Astrocyte (in vitro differentiated cells and primary cell): ENCODE measurements around the gene ZNF683. TPM values are rescaled to one million over a fixed set of nuclear protein-coding genes. Genes with fewer than 3 reads are reported as not detected.
"Not testable (repeated sequence)": the region's sequence is repeated elsewhere in the genome, so short reads cannot be mapped to it uniquely, and the experiment has no call there.

ENCODE experiments used
- DNase-seq: peaks from one replicate; pipeline ENCODE4 v3.0.0-alpha.2; 2010; ENCODE audit warnings: low read depth
- FAIRE-seq: peaks from 2 replicates; lab custom pipeline; 2011; peaks lifted over from hg19 to GRCh38; lab: Jason Lieb, UNC
- H2AFZ ChIP-seq: 2 replicates; pipeline ENCODE4 v1.6.0; 2012; ENCODE audit warnings: low read depth, low read length, inconsistent platforms
- H3K27ac ChIP-seq: 2 replicates; pipeline ENCODE4 v1.5.1; 2011; ENCODE audit warnings: low read depth, low read length, inconsistent platforms
- H3K27me3 ChIP-seq: 2 replicates; pipeline ENCODE4 v1.6.0; 2011; ENCODE audit warnings: low read length, inconsistent platforms; ENCODE audit not compliant: insufficient read depth
- H3K36me3 ChIP-seq: 2 replicates; pipeline ENCODE4 v1.5.1; 2011; ENCODE audit warnings: low read length, inconsistent platforms; ENCODE audit not compliant: insufficient read depth
- H3K4me1 ChIP-seq: 2 replicates; pipeline ENCODE4 v1.5.1; 2011; ENCODE audit warnings: low read length, inconsistent platforms; ENCODE audit not compliant: insufficient read depth
- H3K4me2 ChIP-seq: 2 replicates; pipeline ENCODE4 v1.6.0; 2012; ENCODE audit warnings: low read length, inconsistent platforms
- H3K4me3 ChIP-seq: 2 replicates; pipeline ENCODE4 v1.5.1; 2011; ENCODE audit warnings: low read depth, mild to moderate bottlenecking, low read length, inconsistent platforms; ENCODE audit not compliant: insufficient read depth
- H3K79me2 ChIP-seq: 2 replicates; pipeline ENCODE4 v1.6.0; 2012; ENCODE audit warnings: mild to moderate bottlenecking, low read length, inconsistent platforms; ENCODE audit not compliant: insufficient read depth
- H3K9ac ChIP-seq: 2 replicates; pipeline ENCODE4 v1.6.0; 2012; ENCODE audit warnings: mild to moderate bottlenecking, low read length, inconsistent platforms
- H3K9me3 ChIP-seq: 2 replicates; pipeline ENCODE4 v1.5.1; 2012; ENCODE audit warnings: low read depth, mild to moderate bottlenecking, low read length, inconsistent platforms; ENCODE audit not compliant: insufficient read depth
- H4K20me1 ChIP-seq: 2 replicates; pipeline ENCODE4 v1.6.0; 2012; ENCODE audit warnings: low read length, inconsistent platforms; ENCODE audit not compliant: insufficient read depth
- H3K27ac Mint-ChIP-seq: one replicate; pipeline ENCODE4 v1.8.0; 2021; ENCODE audit warnings: mild to moderate bottlenecking, mixed read lengths; ENCODE audit not compliant: unreplicated experiment
- H3K27me3 Mint-ChIP-seq: one replicate; pipeline ENCODE4 v1.8.0; 2021; ENCODE audit warnings: low read depth, mixed read lengths; ENCODE audit not compliant: unreplicated experiment
- H3K36me3 Mint-ChIP-seq: one replicate; pipeline ENCODE4 v1.8.0; 2021; ENCODE audit warnings: low read depth, mixed read lengths; ENCODE audit not compliant: unreplicated experiment
- H3K4me1 Mint-ChIP-seq: one replicate; pipeline ENCODE4 v1.8.0; 2021; ENCODE audit warnings: low read depth, mixed read lengths; ENCODE audit not compliant: unreplicated experiment
- H3K4me3 Mint-ChIP-seq: one replicate; pipeline ENCODE4 v1.8.0; 2021; ENCODE audit warnings: mild to moderate bottlenecking, moderate library complexity, mixed read lengths; ENCODE audit not compliant: unreplicated experiment
- H3K9me3 Mint-ChIP-seq: one replicate; pipeline ENCODE4 v1.8.0; 2021; ENCODE audit warnings: mild to moderate bottlenecking, mixed read lengths; ENCODE audit not compliant: unreplicated experiment
- EZH2 ChIP-seq: IDR thresholded peaks from 2 replicates; pipeline ENCODE4 v1.6.1; 2012; ENCODE audit warnings: mild to moderate bottlenecking, low read length, inconsistent platforms; ENCODE audit not compliant: insufficient read depth
- total RNA-seq: library from RNA; stranded (reverse); gene quantifications from 2 replicates; pipeline ENCODE4 v1.2.1, GENCODE V29; 2021
- TF ChIP-seq, protein P1 (sequence below): IDR thresholded peaks from 2 replicates; pipeline ENCODE4 v1.5.1; 2011; ENCODE audit warnings: low read depth, mild to moderate bottlenecking, inconsistent platforms, low read length, moderate library complexity; ENCODE audit not compliant: insufficient read depth

Gene ZNF683
- total RNA-seq, 1 donor from 2014 or later = not detected

GRCh38 chr1:26330276-26330675 is 42.3 kb downstream of the ZNF683 start:
- Histone ChIP-seq H3K4me2 (no peak overlapping the region), H2AFZ (no peak overlapping the region), H3K4me1 (peaks cover 5% of the 10 kb centered on the region), H3K27ac (no peak overlapping the region), H3K9me3 (no peaks in the 10 kb centered on the region), H3K4me3 (no peak overlapping the region), H3K27me3 (no peaks in the 10 kb centered on the region), H3K9ac (no peak overlapping the region), H4K20me1 (no peaks in the 10 kb centered on the region), H3K36me3 (no peaks in the 10 kb centered on the region), H3K79me2 (no peaks in the 10 kb centered on the region)
- Mint-ChIP-seq H3K36me3 (no peaks in the 10 kb centered on the region), H3K4me3 (no peak overlapping the region), H3K27ac (no peak overlapping the region), H3K4me1 (no peaks in the 10 kb centered on the region), H3K9me3 (no peaks in the 10 kb centered on the region), H3K27me3 (no peaks in the 10 kb centered on the region)
- TF ChIP-seq EZH2 = no peak
- TF ChIP-seq, protein P1, sequence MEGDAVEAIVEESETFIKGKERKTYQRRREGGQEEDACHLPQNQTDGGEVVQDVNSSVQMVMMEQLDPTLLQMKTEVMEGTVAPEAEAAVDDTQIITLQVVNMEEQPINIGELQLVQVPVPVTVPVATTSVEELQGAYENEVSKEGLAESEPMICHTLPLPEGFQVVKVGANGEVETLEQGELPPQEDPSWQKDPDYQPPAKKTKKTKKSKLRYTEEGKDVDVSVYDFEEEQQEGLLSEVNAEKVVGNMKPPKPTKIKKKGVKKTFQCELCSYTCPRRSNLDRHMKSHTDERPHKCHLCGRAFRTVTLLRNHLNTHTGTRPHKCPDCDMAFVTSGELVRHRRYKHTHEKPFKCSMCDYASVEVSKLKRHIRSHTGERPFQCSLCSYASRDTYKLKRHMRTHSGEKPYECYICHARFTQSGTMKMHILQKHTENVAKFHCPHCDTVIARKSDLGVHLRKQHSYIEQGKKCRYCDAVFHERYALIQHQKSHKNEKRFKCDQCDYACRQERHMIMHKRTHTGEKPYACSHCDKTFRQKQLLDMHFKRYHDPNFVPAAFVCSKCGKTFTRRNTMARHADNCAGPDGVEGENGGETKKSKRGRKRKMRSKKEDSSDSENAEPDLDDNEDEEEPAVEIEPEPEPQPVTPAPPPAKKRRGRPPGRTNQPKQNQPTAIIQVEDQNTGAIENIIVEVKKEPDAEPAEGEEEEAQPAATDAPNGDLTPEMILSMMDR = no peak
- DNase-seq (no peak), FAIRE-seq (no peak)

DNA sequence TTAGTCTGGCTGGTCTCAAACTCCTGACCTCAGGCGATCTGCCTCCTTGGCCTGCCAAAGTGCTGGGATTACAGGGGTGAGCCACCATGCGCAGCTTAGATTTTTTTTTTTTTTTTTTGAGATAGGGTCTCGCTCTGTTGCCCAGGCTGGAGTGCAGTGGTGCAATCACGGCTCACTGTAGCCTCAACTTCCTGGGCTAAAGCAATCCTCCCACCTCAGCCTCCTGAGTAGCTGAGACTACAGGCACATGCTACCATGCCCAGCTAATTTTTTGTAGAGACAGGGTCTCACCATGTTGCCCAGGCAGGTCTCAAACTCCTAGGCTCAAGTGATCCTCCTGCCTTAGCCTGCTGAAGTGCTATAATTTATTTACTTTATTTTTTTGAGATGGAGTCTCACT is 43.2 kb downstream of the ZNF683 start:
- H3K27ac ChIP-seq, H4K20me1 ChIP-seq, H3K4me2 ChIP-seq, H3K4me1 ChIP-seq, H3K79me2 ChIP-seq, H3K4me3 ChIP-seq, H3K4me1 Mint-ChIP-seq, FAIRE-seq, H3K36me3 Mint-ChIP-seq, H3K9me3 ChIP-seq, DNase-seq, H3K9ac ChIP-seq, H3K4me3 Mint-ChIP-seq, H3K27me3 ChIP-seq, H2AFZ ChIP-seq, H3K36me3 ChIP-seq, H3K27ac Mint-ChIP-seq, H3K9me3 Mint-ChIP-seq, H3K27me3 Mint-ChIP-seq: not testable (repeated sequence)

DNA sequence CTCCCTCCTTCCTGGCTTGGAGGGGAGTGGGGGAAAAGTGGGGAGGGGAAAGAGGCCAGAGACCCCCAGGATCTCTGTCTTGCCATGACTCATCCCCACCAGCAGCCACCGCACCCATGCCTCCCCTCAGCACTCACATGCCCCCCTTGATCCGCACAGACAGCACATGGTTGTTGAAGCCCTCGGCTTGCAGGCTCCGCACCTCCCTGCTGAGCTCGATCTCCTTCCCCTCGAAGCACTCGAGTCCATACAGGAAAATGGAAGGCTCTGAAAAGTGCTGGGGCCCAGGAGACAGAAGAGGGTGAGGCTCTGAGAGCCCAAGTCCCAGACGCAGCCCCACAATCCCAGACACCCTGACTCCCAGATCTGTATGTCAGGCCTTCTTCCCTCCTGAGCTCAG is 44.0 kb downstream of the ZNF683 start:
- H3K36me3 ChIP-seq = no peaks in the 10 kb centered on the region
- no peak overlapping the region for H3K4me3 ChIP-seq
- H3K4me2 ChIP-seq = no peak overlapping the region
- FAIRE-seq = no peak
- no peak for DNase-seq
- no peaks in the 10 kb centered on the region for H3K27me3 Mint-ChIP-seq
- no peaks in the 10 kb centered on the region for H3K4me1 Mint-ChIP-seq
- H3K9me3 Mint-ChIP-seq = no peaks in the 10 kb centered on the region
- no peaks in the 10 kb centered on the region for H3K9me3 ChIP-seq
- H3K4me3 Mint-ChIP-seq = no peak overlapping the region
- H3K36me3 Mint-ChIP-seq = no peaks in the 10 kb centered on the region
- H3K27me3 ChIP-seq = no peaks in the 10 kb centered on the region
- H3K79me2 ChIP-seq = no peaks in the 10 kb centered on the region
- H2AFZ ChIP-seq = no peak overlapping the region
- peaks cover 5% of the 10 kb centered on the region for H3K4me1 ChIP-seq
- TF ChIP-seq, protein P1 = no peak
- no peak overlapping the region for H3K9ac ChIP-seq
- H4K20me1 ChIP-seq = no peaks in the 10 kb centered on the region
- H3K27ac ChIP-seq = no peak overlapping the region
- H3K27ac Mint-ChIP-seq = no peak overlapping the region
